C4-2B (cell line): ENCODE data around the gene SFT2D3.

Experiments used
- H3K27ac ChIP-seq: fragments of 450-650 bp; 2 replicates; pipeline ENCODE4 v1.5.1; 2017
- CTCF ChIP-seq: fragments of 450-650 bp; conservative IDR thresholded peaks from 2 replicates; pipeline ENCODE4 v1.5.1; 2017; ENCODE audit warnings: mild to moderate bottlenecking
- ZFX ChIP-seq: fragments of 450-650 bp; IDR thresholded peaks from 2 replicates; pipeline ENCODE4 v1.6.1; 2017

The SFT2D3 gene

GRCh38 chr2:127700527-127701192 lies 637 bp upstream of the SFT2D3 start:
- H3K27ac ChIP-seq, result peak overlapping the region; percentile 97
- TF ChIP-seq CTCF, result peak; percentile 33
- no peak for TF ChIP-seq ZFX

- peak; percentile 37 for TF ChIP-seq CTCF
- peak; percentile 97 for TF ChIP-seq ZFX
- H3K27ac ChIP-seq, result peak overlapping the region; percentile 97
Observed at GRCh38 chr2:127701651-127702394, 526 bp downstream of the SFT2D3 start.

- H3K27ac ChIP-seq, result peak overlapping the region; percentile 97
Observed at GRCh38 chr2:127702395-127703009, 1.2 kb downstream of the SFT2D3 start.

GRCh38 chr2:127703282-127703681 lies 2.0 kb downstream of the SFT2D3 start:
- no peak overlapping the region; the same call in 1 of the 2 replicates for H3K27ac ChIP-seq
- no peak for TF ChIP-seq ZFX
- no peak for TF ChIP-seq CTCF

More at GRCh38 chr2:127702395-127703009, 1.2 kb downstream of the SFT2D3 start:
- no peak for TF ChIP-seq ZFX
- TF ChIP-seq CTCF, result no peak

- TF ChIP-seq CTCF (no peak), ZFX (no peak)
- H3K27ac ChIP-seq, result no peak overlapping the region
Observed at GRCh38 chr2:127704641-127705390, 3.5 kb downstream of the SFT2D3 start.

- TF ChIP-seq ZFX (no peak), CTCF (no peak)
- H3K27ac ChIP-seq, result no peak overlapping the region
Observed at GRCh38 chr2:127705391-127706065, 4.2 kb downstream of the SFT2D3 start.
